Stimulated activated CD4-positive, alpha-beta T cell treated with anti-CD3 and anti-CD28 coated beads, TNF-alpha, amount 100 ng/mL, for 1 hour (primary cell): Measurements from ENCODE around the gene TTC29.
"Not testable (repeated sequence)": the region's sequence is repeated elsewhere in the genome, so short reads cannot be mapped to it uniquely, and the experiment has no call there.

Experiments used
- DNase-seq, 3 donors: peaks; one replicate each; pipeline ENCODE4 v3.0.0-alpha.2; 2020; ENCODE audit warnings: low read depth in 3 of 3, low spot score in 1 of 3

The TTC29 gene

DNA sequence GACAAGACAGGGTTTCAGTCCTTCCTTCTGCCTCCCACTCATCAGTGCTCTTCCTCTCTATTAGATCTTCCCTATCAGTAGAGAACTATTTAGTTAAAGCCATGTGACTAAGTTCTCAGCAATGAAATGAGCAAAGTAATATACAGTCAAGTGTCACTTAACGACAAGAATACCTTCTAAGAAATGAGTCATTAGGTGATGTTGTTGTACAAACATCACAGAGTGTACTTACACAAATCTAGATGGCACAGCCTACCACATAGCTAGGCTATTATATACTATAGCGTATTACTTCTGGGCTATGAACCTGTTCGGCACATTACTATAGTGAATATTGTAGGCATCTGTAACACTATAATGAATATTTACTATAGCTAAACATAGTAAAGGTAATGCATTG lies 235.7 kb downstream of the TTC29 start:
- no peak for DNase-seq

DNA sequence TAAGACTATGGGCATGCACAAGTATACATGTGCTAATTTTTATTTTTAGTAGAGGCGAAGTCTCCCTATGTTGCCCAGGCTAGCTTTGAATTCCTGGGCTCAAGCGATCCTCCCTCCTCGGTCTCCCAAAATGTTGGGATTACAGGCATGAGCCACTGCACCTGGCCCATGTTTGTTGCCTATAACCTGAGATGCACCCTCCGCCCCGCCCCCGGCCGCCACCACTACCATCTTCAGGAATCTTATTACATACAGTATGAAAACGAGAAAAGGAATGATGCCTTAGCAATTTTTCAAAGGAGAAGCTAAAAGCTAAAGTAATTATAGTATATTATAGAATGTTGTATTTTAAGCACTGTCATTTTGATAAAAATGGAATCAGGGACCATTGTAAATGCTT lies 245.8 kb downstream of the TTC29 start:
- no peak for DNase-seq

- DNase-seq, result no peak
These were observed 270.7 kb downstream of the TTC29 start for GRCh38 chr4:146674829-146675570.

- DNase-seq, result not testable (repeated sequence)
These were observed 281.7 kb downstream of the TTC29 start for GRCh38 chr4:146663968-146664311.

DNA sequence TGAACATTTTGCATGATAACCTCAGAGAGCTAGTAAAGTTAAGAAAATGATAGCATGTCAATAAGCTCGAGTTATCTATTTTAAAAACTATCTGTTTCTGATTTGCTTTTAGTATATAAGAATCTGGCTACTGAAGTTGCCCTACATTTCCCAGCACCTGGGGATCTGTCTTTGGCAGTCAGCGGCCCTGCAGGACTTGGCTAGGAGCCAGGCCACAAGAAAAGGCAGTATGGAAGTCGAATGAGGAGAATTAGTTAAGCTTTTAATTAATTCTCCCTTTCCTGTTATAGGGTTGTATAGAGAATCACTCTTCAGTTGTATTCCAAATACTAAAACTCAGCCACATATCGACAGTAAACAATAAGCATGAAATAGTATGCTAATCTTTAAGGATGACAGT lies 284.3 kb downstream of the TTC29 start:
- DNase-seq, result no peak
